Nephron progenitor cell (in vitro differentiated cells): ENCODE results near the gene NOS3.
A peak's percentile ranks its signal among the peaks of the same experiment; 100 is the strongest.

ENCODE experiments used
- DNase-seq: peaks from one replicate; pipeline ENCODE4 v3.0.0; 2021
- H3K27ac Mint-ChIP-seq: 2 replicates; pipeline ENCODE4 v1.8.0; 2021; ENCODE audit warnings: mild to moderate bottlenecking, moderate library complexity, mixed read lengths
- H3K27me3 Mint-ChIP-seq: 2 replicates; pipeline ENCODE4 v1.8.0; 2021; ENCODE audit warnings: mild to moderate bottlenecking, low read depth, mixed read lengths; ENCODE audit not compliant: poor library complexity
- H3K36me3 Mint-ChIP-seq: 2 replicates; pipeline ENCODE4 v1.8.0; 2021; ENCODE audit warnings: low read depth, mixed read lengths
- H3K4me1 Mint-ChIP-seq: 2 replicates; pipeline ENCODE4 v1.8.0; 2021; ENCODE audit warnings: mixed read lengths
- H3K4me3 Mint-ChIP-seq: 2 replicates; pipeline ENCODE4 v1.8.0; 2021; ENCODE audit warnings: mild to moderate bottlenecking, moderate library complexity, mixed read lengths
- H3K9me3 Mint-ChIP-seq: 2 replicates; pipeline ENCODE4 v1.8.0; 2021; ENCODE audit warnings: mild to moderate bottlenecking, moderate library complexity, mixed read lengths
- TF ChIP-seq, protein P1 (sequence below): fragments of 200-600 bp; sonication (generic); IDR thresholded peaks from 2 replicates; pipeline ENCODE4 v1.5.0; 2021; ENCODE audit warnings: antibody characterized with exemption

NOS3 gene

DNA sequence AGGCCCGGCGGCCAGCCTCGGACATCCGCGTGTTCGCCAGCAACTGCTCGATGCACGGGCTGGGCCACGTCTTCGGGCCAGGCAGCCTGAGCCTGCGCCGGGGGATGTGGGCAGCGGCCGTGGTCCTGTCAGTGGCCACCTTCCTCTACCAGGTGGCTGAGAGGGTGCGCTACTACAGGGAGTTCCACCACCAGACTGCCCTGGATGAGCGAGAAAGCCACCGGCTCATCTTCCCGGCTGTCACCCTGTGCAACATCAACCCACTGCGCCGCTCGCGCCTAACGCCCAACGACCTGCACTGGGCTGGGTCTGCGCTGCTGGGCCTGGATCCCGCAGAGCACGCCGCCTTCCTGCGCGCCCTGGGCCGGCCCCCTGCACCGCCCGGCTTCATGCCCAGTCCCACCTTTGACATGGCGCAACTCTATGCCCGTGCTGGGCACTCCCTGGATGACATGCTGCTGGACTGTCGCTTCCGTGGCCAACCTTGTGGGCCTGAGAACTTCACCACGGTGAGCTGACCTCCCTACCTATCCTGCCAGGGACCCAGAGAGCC, 58.2 kb downstream of the NOS3 start:
- TF ChIP-seq, protein P1, sequence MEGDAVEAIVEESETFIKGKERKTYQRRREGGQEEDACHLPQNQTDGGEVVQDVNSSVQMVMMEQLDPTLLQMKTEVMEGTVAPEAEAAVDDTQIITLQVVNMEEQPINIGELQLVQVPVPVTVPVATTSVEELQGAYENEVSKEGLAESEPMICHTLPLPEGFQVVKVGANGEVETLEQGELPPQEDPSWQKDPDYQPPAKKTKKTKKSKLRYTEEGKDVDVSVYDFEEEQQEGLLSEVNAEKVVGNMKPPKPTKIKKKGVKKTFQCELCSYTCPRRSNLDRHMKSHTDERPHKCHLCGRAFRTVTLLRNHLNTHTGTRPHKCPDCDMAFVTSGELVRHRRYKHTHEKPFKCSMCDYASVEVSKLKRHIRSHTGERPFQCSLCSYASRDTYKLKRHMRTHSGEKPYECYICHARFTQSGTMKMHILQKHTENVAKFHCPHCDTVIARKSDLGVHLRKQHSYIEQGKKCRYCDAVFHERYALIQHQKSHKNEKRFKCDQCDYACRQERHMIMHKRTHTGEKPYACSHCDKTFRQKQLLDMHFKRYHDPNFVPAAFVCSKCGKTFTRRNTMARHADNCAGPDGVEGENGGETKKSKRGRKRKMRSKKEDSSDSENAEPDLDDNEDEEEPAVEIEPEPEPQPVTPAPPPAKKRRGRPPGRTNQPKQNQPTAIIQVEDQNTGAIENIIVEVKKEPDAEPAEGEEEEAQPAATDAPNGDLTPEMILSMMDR = no peak
- Mint-ChIP-seq H3K27me3 (peaks cover 50% of the 10 kb centered on the region), H3K4me3 (no peak overlapping the region), H3K9me3 (no peaks in the 10 kb centered on the region), H3K36me3 (no peaks in the 10 kb centered on the region), H3K27ac (no peak overlapping the region), H3K4me1 (peaks cover 19% of the 10 kb centered on the region)
- DNase-seq = no peak

DNA sequence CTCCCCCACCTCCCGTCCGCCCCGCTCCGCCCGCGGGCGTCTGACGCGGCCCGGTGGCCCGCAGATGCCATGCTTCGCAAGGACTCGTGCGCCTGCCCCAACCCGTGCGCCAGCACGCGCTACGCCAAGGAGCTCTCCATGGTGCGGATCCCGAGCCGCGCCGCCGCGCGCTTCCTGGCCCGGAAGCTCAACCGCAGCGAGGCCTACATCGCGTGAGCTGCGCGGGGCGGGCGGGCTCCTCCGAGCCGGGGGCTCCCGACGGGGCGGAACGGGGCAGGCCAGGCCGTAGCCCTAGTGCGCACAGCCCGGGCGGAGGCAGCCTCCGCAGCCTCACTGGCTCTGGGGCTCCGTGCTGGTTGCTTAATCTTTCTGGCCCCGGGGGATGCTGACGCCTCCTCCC, 60.3 kb downstream of the NOS3 start:
- H3K27me3 Mint-ChIP-seq = peaks cover 58% of the 10 kb centered on the region
- H3K4me3 Mint-ChIP-seq = no peak overlapping the region
- H3K4me1 Mint-ChIP-seq = peaks cover 21% of the 10 kb centered on the region
- H3K36me3 Mint-ChIP-seq = no peaks in the 10 kb centered on the region
- TF ChIP-seq, protein P1 = no peak
- H3K9me3 Mint-ChIP-seq = no peaks in the 10 kb centered on the region
- H3K27ac Mint-ChIP-seq = no peak overlapping the region
- DNase-seq = peak; percentile 90

GRCh38 chr7:151053096-151053495, 62.3 kb downstream of the NOS3 start:
- H3K4me1 Mint-ChIP-seq = peaks cover 24% of the 10 kb centered on the region
- TF ChIP-seq, protein P1 = no peak

GRCh38 chr7:151053751-151054150, 62.9 kb downstream of the NOS3 start:
- H3K9me3 Mint-ChIP-seq = no peaks in the 10 kb centered on the region
- no peak overlapping the region for H3K27ac Mint-ChIP-seq
- H3K36me3 Mint-ChIP-seq = no peaks in the 10 kb centered on the region
- TF ChIP-seq, protein P1 = no peak
- no peak for DNase-seq
- peaks cover 23% of the 10 kb centered on the region for H3K4me1 Mint-ChIP-seq
- H3K4me3 Mint-ChIP-seq = no peak overlapping the region
- peaks cover 62% of the 10 kb centered on the region for H3K27me3 Mint-ChIP-seq

More at GRCh38 chr7:151053096-151053495, 62.3 kb downstream of the NOS3 start:
- Mint-ChIP-seq H3K27me3 (peaks cover 63% of the 10 kb centered on the region), H3K9me3 (no peaks in the 10 kb centered on the region), H3K27ac (no peak overlapping the region), H3K36me3 (no peaks in the 10 kb centered on the region), H3K4me3 (no peak overlapping the region)
- DNase-seq = no peak

GRCh38 chr7:151056283-151056665, 65.5 kb downstream of the NOS3 start:
- H3K9me3 Mint-ChIP-seq = no peaks in the 10 kb centered on the region
- H3K27me3 Mint-ChIP-seq = peaks cover 44% of the 10 kb centered on the region
- H3K36me3 Mint-ChIP-seq = no peaks in the 10 kb centered on the region
- H3K27ac Mint-ChIP-seq = no peak overlapping the region
- H3K4me1 Mint-ChIP-seq = peaks cover 39% of the 10 kb centered on the region
- no peak for DNase-seq
- TF ChIP-seq, protein P1 = no peak
- H3K4me3 Mint-ChIP-seq = peak overlapping the region; percentile 92
